Forelimb muscle (tissue), 1 donor: ENCODE data around the gene ZSWIM6. TPM values are rescaled to one million over a fixed set of nuclear protein-coding genes. Genes with fewer than 3 reads are reported as not detected.
"Not testable (repeated sequence)": the region's sequence is repeated elsewhere in the genome, so short reads cannot be mapped to it uniquely, and the experiment has no call there.

Experiments
- DNase-seq: peaks from one replicate; pipeline ENCODE4 v3.0.0-alpha.2; 2013; ENCODE audit warnings: low read depth
- polyA plus RNA-seq: library from polyadenylated mRNA; unstranded; fragments of 120-200 nt; gene quantifications from one replicate; pipeline ENCODE4 v1.2.1, GENCODE V29; 2013; ENCODE audit not compliant: insufficient read length

ZSWIM6 gene
- polyA plus RNA-seq, 1 donor: 7.8 TPM

DNA sequence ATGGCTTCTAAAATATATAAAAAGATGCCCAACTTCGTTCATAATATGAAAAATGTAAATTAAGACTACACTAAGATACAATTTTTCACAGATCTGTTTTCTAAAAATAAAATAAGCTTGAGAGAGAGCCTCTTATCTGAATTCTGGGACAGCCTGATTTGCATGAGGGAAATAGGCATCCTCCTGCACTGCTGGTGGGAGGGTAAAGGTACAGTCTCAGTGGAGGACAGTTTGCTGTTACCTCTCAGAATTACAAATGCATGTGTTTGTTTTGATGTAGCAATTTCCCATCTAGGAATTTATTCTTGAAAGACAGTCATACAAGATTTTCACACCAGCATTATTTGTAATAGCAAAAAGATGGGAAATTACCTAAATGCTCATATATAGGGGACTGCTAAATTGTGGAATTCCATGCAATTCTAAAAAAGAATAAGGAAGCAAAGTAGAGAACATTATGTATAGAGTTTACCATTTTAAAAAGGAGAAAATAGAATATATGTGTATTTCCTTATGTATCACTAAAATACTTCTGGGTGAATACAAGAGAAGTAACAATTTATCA is 75.7 kb downstream of the ZSWIM6 start:
- no peak for DNase-seq

DNA sequence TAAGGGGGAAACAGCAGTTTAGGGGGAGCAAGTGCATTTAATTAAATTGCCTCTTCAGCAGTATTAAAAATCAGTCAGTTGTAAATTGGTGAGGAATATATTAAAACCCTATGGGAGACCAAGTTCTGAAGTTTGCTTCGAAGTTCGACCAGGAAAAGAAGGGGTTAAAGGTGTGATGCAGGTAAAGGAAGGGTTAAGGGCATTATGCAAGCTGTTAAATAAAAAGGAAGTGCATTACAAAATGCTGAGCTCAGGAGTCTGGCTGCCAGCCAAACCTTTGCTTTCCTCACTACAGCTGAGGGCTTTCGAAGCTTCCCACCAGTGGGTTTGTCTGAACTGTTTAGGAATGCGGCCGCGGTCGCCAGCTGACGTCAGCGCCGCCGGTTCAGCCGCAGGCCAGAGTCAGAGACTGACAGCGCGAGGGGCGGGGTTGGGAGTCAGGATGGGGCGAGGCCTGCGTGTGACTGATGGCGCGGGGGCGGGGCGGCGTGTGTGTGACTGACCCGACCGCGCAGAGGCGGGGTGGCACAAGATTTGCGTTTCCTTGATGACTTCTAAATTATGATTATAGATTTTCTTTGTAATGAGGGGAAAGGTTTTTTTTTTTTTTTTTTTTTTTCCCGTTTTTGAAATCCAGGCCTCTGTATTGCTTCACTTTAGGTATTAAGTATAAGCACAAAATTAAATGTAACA is 76.6 kb downstream of the ZSWIM6 start:
- DNase-seq: peak; percentile 99

DNA sequence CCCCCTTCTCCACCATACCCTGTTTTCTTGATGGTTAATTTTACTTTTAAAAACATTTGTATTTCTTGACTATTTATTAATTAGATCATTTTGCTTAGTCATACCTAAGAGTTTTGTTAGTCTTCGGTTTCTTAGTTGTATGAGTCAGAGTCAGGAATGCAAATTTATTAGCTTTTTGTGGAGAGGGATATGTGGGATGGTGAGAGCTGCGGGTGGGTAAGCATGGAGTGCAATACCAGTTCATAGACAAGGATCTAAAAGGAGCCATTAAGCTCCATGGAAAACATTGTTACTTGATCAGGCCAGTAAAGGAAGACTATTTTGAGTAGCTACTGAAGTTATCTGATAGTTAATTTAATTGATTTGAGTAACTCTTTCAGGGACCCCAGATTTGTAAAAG is 77.5 kb downstream of the ZSWIM6 start:
- DNase-seq: no peak

DNA sequence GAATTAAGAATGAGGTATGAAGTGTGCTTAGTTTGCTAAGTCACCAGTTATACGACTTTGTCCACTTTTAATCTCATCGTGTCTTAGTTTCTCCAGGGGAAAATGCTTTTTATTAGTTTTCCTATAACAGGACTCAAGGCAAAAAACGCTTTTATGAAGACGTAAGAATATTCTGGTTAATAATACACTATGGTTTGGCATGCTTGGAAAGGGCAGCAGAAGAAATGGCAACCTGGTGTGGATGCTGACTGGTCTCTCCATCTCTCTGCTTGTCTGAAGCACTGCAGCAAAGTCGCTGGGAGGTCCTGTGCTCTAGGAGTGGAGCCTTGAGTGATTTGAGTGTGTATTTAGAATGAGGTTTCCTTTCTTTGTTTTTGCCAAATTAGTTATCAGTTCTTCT is 78.8 kb downstream of the ZSWIM6 start:
- no peak for DNase-seq

DNA sequence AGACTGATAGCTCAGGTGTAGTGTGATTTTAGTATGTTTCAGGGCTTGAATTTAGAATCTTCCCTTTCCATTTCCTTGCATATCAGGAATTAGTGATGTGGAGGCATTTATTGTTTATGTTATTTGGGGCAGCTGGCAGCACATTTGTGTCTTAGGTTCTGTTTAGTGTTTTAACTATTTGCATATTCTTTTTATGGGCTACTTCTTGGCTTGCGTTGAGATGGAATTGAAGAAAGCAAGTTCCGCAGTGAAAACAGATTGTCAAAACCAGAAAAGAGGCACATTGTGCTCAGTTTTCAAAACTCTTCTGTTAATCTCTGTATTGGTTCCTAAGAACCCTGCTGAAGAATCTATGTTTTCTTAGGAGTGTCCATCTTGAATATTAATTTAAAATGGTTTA is 80.3 kb downstream of the ZSWIM6 start:
- no peak for DNase-seq

DNA sequence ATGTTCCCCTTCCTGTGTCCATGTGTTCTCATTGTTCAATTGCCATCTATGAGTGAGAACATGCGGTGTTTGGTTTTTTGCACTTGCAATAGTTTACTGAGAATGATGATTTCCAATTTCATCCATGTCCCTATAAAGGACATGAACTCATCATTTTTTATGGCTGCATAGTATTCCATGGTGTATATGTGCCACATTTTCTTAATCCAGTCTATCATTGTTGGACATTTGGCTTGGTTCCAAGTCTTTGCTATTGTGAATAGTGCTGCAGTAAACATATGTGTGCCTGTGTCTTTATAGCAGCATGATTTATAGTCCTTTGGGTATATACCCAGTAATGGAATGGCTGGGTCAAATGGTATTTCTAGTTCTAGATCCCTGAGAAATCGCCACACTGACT is 81.1 kb downstream of the ZSWIM6 start:
- DNase-seq: not testable (repeated sequence)

DNA sequence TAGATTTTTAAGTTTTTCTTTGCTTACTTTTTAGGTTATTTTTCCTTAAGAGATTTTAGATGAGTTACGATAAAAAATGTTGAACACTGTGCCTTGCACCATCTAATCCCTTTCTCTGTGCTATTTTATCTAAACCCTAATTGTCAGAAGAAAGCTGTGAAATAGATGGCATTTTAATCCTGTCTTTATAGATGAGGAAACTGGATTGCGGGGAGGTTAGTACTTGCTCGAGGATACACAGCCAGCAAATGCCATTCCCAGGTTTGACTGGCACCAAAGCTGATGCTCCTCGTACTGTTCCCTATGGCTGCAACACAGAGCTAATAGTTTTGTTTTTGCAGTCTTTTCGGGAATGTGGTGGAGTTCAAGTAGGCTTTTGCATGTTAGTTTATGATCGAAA is 82.7 kb downstream of the ZSWIM6 start:
- no peak for DNase-seq

DNA sequence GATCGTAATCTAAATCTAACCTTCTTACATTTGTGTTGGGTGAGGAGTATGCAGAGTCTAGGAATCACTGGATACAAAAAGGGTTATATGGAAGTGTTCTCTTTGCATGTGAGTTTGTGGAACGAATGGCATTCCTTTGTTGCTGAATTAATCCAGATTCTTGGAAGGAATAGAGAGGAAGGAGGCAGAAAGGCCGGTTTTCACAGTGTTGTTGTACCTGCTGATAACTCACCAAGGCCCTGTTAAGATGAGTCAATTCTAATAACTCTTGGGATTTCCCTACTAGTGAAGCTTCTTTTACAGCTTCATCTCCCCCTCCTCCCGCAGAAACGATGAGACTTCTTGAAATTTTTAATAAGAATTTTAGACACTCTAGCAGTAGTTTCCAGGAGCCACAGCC is 84.0 kb downstream of the ZSWIM6 start:
- no peak for DNase-seq

DNA sequence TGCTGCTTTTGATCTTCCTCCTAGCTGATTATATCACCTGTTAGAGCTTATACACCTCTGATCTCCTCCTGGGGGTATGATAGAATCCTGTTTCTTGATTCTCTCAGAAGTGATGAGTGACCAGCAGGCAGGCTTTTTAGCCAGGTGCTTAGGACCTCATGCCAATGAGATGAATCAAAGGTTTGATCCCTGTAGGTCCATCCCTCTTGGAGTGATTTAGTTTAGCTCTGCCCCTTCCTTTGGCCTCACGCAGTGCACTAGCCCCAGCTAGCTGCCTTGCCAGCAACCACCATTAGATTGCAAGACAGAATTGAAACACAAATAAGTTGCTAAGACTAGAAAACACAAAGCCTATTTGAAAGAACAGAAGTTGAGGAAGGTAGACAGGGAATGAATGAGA is 84.4 kb downstream of the ZSWIM6 start:
- no peak for DNase-seq

DNA sequence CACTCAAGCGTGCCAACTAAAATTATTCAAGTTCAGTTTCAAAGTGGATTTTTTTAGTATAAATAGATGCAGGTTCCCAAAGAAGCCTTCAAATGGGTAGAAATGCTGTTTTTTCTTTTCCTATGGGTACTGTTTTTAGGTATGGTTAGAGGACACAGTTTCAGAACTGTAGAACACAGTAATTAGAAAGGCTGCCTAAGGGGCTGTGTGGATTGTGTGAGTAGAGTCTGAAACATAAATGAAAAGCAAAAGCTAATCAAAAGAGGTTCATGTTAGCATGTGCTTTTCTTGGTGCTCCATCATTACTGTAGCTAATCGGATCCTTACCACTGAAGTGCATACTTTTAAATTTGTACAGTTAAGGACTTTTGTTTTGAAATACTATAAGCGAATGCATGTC is 85.3 kb downstream of the ZSWIM6 start:
- DNase-seq: no peak

DNA sequence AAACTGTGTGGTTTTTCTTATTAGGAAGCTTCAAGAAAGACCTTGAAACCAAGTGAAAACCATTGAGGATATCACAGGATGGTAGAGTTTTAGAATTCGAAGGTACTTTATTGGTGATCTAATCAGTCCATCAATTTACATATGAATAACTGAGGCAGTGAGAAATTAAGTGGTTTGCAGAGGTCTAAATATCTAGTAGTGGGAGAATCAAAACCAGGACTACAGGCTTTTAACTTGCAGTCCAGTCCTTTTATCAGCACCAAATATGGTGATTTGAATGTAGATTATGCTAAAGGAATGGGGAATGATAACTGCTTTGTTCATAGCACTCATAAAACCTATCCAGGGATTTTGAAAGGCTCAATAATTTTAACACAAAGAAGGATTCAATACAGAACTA is 85.8 kb downstream of the ZSWIM6 start:
- DNase-seq: no peak

DNA sequence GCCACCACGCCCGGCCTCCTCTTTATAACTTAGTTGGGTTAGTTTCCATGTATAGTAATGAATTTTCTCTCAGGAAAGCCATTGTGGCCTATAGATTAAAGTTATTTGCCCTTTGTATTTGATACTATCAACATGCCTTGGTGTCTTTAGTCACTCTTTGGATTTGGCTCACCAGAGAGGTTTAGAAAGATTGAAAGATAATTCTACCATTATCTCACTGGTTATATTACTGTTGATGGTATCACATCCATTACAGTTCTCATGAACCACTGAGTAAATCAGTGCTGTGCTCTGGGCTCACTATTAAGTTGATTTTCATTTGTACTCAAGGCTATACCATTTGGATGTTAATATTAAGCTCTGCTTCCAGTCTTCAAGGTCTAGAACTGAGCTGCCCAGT is 87.0 kb downstream of the ZSWIM6 start:
- no peak for DNase-seq

DNA sequence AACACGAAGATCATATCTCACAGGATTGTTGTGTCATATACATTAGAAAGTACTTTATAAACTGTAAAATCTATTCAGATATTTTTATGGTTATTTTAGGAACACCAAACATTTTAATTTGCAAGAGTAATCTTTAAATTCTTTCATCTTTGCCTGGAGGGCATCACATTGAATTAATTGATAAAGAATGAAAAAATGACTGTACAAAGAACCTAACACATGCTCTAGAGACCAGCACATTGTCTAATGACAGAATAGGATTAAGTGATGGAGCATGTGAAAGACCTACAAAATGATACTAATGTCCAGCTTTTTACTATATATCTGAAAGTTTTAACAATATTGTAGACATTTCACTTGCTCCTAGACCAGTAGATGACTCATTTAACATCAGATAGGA is 88.0 kb downstream of the ZSWIM6 start:
- DNase-seq: no peak

DNA sequence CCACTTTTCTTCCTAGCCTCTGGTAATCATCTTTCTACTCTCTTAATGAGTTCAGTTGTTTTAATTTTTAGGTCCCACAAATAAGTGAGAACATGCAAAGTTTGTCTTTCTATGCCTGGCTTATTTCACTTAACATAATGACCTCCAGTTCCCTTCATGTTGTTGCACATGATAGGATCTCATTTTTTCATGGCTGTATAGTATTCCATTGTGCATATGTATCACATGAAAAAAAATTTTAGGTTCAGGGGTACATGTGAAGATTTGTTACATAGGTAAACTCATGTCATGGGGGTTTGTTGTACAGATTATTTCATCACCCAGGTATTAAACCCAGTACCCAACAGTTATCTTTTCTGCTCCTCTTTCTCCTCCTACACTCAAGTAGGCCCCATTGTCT is 89.2 kb downstream of the ZSWIM6 start:
- DNase-seq: not testable (repeated sequence)

DNA sequence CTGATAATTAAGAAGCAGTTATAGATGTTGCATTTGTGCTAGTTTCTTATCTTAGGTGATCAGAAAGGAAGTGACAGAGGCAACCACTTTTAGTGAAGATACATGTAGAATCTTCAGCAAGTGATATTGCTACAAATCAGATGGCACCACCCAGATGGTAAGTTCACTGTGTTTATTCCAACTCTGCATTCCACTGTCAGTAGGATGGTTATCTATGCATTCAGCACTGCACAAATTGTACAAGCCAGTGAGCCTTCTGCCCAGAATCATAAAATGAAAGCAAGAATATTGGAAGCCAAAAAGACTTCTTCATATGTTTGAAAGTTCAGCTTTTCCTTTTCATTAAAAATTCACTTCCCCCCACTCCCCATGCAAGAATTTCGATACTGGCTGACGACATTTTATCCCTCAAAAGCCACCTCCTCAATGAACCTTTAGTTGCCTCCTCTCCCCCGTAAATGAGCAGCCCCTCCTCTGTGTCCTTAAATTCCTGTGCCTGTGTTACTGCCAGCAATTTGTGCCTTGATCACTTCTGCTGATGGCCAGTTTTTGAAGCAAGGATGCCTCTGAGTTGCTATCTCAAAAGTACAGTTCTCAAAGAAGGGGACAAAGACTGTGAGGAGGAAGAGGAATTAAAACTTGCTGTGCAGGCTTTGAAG is 91.6 kb downstream of the ZSWIM6 start:
- no peak for DNase-seq

DNA sequence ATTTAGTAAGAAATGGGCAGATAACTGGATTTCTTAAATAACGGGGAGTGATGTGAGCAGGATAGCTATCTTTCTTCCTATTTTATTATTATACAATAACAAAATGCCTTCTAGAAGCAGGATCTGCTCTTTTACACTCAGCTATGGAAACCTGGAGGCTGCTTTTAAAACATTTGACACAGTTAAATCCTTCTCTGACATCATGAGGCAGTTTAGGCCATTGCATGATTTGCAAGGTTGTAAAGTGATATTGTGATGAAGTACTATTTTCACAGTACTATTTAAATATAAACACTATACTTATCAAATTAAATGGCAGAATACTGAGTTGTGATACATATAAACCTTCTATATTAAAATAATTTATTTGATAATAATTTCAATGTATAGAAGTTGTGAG is 93.9 kb downstream of the ZSWIM6 start:
- no peak for DNase-seq

DNA sequence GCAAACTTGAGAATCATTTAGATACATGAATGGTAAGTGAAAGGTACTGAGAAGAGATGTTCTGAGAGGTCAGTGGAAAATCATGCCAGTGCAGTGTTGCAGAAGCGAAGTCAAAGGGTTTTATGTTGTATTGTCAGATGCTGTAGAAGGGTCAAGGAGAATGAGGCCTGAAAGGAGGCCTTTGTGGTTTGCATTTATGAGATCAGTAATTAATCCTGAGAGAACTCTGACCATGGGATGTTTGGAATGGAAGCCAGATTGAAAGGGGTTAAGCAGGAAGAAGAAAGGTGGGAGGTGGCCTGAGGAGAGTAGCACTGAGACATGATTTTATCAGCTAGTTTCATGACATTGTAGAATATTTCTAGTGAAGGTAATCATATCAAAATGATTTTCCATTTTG is 97.8 kb downstream of the ZSWIM6 start:
- DNase-seq: no peak

DNA sequence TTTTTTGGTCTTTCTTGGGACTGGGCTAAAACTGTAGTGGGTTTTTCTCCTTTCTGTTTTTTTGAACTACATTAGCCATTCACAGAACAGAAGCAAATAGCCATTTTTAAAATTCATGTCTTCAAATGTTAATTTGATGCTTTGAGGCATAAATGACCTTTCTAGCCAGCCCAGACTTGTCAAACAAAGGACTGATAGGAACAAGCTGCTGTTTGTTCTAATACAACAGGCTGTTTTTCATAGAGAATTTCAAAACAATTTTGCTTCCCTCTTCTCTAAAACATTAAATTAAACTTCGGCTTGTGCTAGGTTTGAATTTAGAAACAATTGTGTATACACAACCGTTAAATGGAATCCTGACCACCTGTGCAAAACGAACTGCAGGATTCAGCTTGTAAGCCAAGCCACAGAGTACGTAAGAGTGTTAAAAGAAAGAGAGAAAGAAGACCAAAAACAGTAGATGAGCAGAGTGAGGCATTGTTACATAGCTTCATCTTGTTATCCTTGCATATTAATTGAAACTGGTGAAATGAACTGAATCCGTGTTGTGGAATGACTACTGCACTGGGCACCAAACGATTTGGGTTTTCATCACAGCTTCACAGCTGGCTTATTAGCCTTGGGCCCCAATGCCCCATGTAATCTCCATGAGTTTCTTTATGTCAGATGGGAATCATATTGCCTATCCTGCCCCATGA is 100.0 kb downstream of the ZSWIM6 start:
- no peak for DNase-seq

DNA sequence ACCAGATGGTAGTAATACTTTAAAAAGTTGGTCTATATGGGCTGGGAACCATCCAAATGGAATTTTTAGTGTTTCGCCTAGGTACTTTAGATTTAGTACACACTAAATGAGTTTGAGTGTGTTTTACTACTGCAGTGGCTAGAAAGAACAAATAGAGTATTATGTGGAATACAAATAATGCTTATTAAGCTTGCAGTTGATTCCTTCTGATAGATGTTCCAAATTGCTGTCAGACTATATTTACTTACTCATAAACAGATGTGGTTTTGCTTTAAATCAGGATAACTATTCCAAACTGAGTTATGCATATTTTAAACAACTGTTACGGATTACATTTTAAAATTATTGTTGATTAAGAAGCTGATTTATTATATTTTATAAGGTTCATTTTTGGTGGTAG is 103.3 kb downstream of the ZSWIM6 start:
- no peak for DNase-seq

DNA sequence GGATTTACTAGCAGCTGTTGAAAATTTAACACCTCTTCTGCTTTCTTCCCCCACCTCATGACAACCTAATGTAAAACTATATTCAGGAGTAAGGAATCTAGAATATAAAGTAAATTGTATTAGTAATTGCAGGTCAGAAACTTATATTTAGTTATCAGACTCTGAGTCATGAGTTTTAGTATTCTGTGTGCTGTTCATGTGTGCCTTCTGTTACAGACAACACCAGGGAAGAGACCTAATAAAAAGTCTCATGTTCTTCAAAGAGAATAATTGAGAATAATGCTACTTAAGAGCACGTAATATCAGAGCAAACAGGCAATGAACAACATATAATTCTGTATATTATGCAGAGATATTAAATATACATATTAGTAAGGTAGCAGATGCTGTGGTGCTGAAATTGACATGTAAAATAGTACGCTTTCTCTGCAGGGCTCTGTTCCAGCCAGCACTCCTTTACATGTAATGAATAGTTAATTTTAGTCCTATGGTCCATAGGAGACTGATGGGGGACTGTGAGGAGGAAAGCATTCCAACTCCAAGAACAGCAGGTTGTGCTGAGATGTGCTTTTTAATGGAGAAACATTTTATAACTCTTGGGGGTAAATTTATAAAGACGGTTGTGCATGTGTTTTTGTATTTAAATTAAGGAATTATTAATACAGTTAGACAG is 106.4 kb downstream of the ZSWIM6 start:
- no peak for DNase-seq

DNA sequence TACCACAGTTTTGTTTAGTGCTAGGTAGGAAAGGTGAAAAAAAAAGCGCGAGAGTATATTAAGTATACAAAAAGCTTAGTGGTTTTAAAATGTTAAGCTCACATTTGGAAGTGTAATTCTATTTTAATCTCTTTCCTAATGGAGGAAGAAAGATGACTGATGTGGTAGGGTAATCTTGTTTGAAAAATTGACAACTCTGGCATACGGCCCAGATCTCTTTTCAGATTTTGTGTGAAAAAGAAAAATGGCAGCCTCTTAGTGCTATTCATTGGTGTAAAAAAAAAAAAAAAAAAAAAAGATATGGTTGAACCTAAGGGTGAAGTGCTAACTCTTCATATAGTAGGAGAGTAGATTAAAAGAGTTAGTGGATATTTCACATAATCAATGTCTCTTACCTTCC is 108.0 kb downstream of the ZSWIM6 start:
- no peak for DNase-seq

DNA sequence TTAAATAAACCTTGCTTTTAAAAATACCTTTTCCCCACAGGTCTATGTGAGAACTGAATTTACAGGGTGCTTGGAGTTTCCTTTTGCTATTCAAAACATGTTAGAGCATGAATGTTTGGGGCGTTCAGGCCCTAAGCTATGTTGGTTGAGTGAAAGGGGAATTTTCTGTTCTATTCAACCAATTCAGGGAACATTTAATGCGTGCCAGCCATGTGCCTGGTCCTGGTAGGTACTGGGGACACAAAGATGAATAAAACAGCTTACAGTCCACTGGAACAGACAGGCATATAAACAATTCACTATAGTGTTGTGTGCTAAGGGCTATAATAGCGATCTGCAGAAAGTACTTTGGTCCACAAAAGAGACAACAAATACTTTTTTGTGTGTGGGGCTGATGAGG is 108.5 kb downstream of the ZSWIM6 start:
- DNase-seq: no peak
